CD4-positive, alpha-beta T cell treated with Interleukin-10 for 1 hour (primary cell): ENCODE data around the gene LMBR1.

Experiments used
- DNase-seq: peaks from one replicate; pipeline ENCODE4 v3.0.0-alpha.2; 2020

LMBR1 gene

DNA sequence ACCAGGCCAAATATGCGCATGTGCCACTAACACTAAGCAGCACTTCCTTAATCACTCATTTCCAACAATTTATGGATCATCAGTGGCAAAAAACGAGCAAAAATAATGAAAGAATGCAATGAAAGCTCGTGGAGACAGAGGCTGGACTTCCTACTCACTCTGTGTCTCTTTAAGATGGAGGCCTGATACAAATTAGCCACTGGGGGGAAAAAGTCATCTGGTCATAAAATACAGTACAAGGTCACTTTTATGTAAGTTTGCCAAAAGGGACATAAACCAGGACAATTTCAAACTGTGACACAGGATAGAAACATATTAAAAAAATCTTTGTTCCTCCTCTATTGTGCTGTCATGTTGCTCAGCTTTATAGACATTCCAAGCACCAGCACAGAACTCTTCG lies 101.7 kb downstream of the LMBR1 start:
- DNase-seq: no peak

- no peak for DNase-seq
Observed at GRCh38 chr7:156790264-156790663, 102.7 kb downstream of the LMBR1 start.

GRCh38 chr7:156785998-156786543 lies 106.9 kb downstream of the LMBR1 start:
- no peak for DNase-seq

DNA sequence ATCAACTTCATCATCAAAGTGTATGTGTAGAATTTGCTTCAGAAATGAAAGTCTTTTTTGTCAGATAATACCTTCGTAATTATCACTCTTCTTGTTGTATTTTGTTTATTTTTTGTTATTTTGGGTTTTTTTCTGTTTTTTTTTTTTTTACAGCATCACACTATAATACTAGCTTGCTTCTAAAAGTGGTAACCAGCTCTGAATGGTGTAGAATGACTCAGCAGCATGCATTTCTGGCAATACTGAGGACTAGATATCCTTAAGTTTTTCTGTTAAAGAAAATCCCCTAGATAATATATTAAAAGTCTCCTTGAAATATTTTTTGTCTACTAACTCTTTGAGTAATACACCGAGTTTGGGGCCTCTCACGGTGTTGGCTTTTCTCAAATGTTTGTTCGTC lies 109.1 kb downstream of the LMBR1 start:
- no peak for DNase-seq

GRCh38 chr7:156781972-156782371 lies 111.0 kb downstream of the LMBR1 start:
- no peak for DNase-seq

- DNase-seq: no peak
Observed at GRCh38 chr7:156780724-156781455, 112.1 kb downstream of the LMBR1 start.

DNA sequence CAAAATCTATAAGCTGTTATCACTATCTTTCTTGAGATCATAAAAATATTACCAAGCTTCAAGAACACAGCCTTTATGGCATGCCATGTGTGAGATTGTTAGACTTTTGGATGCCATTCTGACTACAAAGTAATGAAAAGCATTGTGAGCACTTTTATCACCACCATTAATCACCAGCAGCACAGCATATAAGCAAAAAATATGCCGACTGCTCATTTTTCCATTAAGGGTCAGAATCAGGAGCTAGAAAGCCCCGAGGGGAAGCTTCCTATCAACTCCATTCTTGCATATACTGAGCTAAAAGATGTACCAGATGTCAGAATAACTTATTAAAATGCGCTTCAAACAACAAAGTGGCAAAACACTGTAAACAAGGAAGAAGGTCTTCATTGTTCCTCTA lies 114.3 kb downstream of the LMBR1 start:
- DNase-seq: no peak

DNA sequence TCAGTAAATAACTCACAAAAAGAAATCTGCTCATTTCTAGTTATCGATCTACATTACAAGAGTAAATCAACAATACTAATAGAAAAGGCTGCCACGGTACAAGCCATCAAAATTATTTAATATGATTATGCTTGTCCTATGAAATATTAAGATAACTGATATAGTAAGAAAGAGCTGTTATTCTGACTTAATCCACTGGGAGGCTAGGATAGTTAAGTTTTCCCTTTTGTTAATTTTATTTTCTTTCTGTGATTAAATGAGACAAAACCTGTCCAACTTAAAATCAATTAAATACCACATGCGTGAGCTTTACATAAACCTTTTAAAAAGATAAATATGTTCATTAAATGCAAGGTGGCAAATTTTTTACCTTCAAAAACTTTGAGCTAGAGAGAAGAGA lies 114.8 kb downstream of the LMBR1 start:
- DNase-seq: no peak

DNA sequence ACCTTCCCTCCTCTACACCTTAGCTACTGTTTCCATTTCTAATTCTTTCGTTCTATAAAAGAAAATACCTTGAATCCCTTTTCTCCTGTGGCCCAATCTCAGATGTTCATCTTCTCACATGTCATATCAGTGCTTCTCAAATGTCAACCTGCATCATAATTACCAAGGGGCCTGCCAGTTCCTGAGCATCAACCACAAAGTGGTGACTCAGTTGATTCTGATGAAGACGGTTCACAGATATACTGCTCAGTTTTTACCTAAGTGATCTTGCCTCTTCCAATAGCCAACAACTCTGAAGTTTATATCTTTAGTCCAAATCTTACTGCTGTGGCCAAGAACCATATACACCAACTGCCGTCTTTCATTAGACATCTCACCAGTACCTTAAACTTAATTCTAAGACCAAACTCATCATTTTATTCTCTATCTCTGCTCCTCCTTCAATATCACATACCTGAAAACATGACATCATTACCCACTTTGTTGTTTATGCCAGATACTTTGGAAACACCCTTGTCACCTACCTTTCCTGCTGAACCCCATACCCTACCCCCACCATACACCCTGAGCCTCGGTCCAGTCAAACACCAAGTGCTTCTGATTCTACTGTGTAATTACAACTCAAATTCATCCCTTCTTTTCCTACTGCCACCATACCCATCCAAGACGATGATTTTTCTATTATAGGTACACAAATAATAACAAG lies 115.5 kb downstream of the LMBR1 start:
- no peak for DNase-seq

DNA sequence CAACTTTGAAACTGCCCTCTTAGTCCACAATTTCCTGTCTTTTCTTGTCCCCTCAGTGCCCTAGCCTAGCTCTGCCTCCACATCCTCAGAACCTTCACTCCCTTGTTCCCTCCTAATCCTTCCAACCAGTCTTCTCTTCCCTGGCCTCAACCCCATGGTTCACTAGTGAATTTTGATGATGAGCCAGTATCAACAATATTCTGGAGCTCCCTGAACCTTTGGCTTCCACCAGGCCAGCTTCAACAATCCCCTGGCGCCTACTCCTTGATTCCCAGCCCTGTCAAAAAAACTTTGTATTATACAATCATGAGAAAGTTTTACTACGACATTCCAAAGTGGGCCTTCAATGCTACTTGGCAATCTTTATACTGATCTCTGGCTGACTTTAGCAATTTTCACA lies 116.5 kb downstream of the LMBR1 start:
- DNase-seq: no peak

- DNase-seq: no peak
Observed at GRCh38 chr7:156773966-156774365, 119.0 kb downstream of the LMBR1 start.

GRCh38 chr7:156772725-156773124 lies 120.3 kb downstream of the LMBR1 start:
- no peak for DNase-seq

- no peak for DNase-seq
Observed at GRCh38 chr7:156768698-156769472, 124.1 kb downstream of the LMBR1 start.

GRCh38 chr7:156766666-156767065 lies 126.3 kb downstream of the LMBR1 start:
- no peak for DNase-seq

DNA sequence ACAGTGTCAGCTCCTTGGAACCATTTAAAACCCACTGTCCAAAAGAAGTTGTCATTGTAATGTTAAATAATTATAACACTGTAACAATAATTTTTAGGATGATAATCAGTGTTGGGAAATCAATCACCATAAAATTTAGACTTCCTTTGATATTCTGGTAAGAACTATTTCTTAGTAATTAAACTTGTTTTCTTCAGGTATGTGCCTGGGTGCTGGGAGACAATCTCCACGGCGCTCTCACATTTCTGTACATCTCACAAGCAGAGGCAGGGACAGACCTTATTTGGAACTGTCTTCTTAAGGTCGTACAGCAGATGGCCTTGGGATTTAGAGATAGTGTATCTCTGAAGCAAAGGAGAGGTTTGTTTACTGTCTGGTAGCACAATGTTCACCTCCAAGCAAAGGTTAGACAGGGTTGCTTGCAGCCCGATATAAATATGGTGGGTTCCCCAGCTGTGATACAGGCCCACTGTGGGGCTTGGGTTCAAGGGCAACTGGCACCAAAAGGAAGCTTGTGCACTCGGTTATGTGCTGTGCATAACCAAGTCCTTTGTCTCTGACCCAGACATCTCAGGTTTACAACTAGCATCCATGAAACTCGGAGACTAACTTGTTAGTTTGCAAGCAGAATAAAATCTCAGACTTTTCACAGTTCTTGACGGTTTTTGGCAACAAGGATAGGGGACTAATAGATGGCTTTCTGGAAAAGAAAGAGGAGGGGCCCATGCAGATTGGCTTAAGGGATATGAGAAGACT lies 126.9 kb downstream of the LMBR1 start:
- no peak for DNase-seq

GRCh38 chr7:156764766-156765165 lies 128.2 kb downstream of the LMBR1 start:
- DNase-seq: no peak

- no peak for DNase-seq
Observed at GRCh38 chr7:156764016-156764669, 128.8 kb downstream of the LMBR1 start.

DNA sequence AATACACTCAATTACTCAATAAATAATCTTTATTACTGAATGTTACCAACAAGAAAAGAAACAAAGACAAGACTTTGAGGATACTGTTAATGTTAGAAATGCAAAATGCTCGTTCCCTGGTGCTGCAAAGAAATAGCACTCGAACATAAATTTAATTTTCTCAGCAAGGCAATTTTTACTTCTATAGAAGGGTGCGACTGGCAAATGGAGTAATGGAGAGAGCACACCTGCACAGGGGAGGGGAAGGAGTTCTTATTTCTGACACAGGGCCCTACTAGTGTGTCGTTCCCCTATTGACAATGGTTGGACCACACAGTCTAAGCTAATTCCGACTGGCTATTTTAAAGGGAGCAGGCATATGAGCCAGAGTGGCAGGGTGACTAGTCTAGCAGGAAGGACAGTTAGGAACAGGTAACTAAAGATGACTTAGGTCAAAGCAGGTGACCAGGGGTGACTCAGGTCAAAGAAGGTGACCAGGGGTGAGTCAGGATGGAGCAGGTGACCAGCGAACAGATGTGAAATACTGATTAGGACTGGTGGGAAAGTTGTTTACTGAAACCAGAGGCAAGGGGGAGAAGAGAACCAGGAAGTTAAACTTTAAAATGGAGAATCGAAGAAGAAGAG lies 133.3 kb downstream of the LMBR1 start:
- no peak for DNase-seq

DNA sequence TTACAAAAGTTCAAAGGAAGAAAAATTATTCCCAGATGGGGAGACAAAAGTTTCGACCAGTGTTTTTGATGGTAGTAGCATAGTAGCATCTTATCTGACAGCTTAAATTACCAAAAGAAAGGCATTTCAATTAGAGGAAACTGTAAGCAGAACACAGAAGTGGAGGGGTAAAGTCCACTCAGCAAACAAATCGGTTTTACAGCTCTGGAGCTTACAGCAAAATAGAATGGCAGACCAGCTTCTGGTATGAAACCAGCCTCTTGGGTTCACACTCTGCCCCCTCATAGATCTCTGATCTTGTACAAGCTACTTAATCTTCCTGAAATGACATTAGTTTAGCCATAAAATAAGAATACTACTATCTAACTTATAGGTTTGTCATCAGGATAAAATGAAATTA lies 133.8 kb downstream of the LMBR1 start:
- DNase-seq: no peak

GRCh38 chr7:156754201-156754600 lies 138.8 kb downstream of the LMBR1 start:
- no peak for DNase-seq

DNA sequence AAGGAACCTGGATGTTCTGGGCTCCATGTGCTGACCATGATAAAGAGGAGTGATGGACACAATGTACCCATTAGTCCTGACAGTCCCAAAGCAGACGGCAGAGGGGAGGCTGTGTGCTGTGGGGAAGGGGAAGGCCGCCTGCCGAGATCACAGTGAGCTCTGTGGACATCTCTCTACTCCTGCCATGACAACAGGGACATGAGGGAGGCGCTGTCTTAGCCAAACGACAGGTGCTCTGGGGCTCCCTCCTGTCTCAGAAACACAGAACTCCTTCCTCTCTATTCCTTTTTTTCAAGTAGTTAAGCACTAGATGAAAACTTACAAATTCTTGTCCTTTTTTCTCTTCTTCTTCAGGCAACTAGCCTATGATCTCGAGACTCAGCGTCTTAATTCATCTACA lies 139.4 kb downstream of the LMBR1 start:
- no peak for DNase-seq

DNA sequence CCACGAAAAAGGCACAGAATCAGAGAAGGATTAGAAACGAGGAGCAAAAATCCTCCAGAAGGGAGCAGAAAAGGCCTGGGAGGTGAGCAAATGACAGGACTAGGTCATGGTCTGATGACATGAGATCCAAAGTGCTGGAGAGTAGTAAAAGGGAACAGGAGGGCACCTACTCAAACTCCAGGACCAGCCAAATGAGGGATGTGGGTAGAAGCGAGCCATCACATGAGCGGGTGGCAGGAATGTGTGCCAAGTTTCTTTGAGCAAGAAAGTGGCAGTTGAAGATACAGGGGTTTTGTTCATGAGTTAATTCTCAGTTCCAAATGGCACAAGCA lies 139.8 kb downstream of the LMBR1 start:
- no peak for DNase-seq
